GM20431 (cell line): ENCODE data around the gene LMBR1.
"Not testable (repeated sequence)": the region's sequence is repeated elsewhere in the genome, so short reads cannot be mapped to it uniquely, and the experiment has no call there.

Source experiments
- in situ Hi-C: fragments of 300-500 bp; cut with MseI, MboI; formaldehyde crosslinking; loops from one replicate; pipeline ENCODE4 v1.15.0; 2020; ENCODE audit warnings: low sequenced_read_pairs; ENCODE audit not compliant: unreplicated experiment

LMBR1 gene

DNA sequence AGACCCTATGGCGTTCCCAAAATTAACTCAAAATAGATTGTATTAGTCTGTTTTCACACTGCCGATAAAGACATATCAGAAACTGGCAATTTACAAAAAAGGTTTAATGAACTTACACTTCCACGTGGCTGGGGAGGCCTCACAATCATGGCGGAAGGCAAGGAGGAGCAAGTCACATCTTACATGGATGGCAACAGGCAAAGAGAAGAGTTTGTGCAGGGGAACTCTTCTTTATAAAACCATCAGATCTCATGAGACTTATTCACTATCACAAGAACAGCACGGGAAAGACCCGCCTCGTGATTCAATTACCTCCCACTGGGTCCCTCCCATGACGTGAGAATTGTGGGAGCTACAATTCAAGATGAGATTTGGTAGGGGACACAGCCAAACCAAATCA, 32.9 kb downstream of the LMBR1 start:
- in situ Hi-C loops = not testable (repeated sequence)

- in situ Hi-C loops = no loop called here
These were observed 34.5 kb downstream of the LMBR1 start for GRCh38 chr7:156858523-156858922.

DNA sequence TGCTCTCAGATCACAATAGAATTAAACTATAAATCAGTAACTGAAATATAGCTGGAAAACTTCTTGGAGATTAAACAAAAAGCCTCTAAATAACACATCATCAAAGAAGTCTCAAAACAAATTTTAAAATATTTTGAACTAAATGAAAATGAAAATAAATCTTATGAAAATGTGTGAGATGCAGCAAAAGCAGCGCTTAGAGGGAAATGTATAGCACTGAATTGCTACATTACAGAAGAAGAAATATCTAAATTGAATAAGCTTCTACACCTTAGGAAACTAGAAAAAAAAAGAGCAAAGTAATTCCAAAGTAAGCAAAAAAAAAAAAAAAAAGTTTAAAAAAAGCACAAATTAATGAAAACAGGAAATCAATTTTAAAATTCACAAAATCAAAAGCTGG, 35.2 kb downstream of the LMBR1 start:
- in situ Hi-C loops = no loop called here

GRCh38 chr7:156854654-156855053, 38.3 kb downstream of the LMBR1 start:
- in situ Hi-C loops = no loop called here

- in situ Hi-C loops = no loop called here
These were observed 44.0 kb downstream of the LMBR1 start for GRCh38 chr7:156848979-156849378.

GRCh38 chr7:156845379-156846101, 47.4 kb downstream of the LMBR1 start:
- in situ Hi-C loops = no loop called here

- in situ Hi-C loops = not testable (repeated sequence)
These were observed 49.4 kb downstream of the LMBR1 start for GRCh38 chr7:156843582-156843981.

DNA sequence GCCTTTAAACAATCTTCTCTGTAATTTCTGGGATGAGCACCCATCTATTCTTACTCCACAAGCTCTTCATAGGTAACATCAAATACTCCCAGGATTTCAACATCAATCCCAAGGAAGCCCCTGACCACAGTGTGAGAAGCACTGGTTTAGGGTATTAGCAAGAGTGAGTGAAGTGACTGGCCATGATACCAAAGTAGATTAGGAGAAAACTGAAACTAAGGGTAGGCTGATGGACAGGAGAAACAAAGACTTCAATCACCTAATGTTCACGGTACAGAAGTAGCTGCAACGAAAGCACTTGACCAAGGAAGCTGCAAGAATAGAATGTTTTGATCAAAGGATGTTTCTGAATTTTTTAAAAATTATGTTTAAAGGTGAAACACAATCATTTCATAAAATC, 49.8 kb downstream of the LMBR1 start:
- in situ Hi-C loops = no loop called here

GRCh38 chr7:156842740-156843140, 50.2 kb downstream of the LMBR1 start:
- in situ Hi-C loops = no loop called here

DNA sequence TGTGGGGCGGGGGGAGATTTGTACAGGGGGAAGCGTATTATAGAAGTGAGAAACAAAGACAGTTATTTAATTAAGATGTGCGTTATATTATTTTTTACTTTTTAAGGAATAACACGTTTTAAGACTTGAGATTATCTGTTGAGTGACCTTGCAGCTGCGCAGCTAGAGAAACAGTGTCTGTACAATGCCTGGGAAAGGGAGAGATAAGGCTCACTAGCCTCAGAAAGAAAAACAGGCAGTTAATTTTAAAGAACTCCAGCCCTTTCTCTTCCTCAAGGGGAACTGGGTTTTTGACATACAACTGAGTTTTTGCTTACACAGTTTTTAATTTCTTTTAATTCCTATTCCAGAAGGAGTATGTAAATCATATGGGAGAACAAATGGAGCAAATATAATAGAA, 50.7 kb downstream of the LMBR1 start:
- in situ Hi-C loops = no loop called here

DNA sequence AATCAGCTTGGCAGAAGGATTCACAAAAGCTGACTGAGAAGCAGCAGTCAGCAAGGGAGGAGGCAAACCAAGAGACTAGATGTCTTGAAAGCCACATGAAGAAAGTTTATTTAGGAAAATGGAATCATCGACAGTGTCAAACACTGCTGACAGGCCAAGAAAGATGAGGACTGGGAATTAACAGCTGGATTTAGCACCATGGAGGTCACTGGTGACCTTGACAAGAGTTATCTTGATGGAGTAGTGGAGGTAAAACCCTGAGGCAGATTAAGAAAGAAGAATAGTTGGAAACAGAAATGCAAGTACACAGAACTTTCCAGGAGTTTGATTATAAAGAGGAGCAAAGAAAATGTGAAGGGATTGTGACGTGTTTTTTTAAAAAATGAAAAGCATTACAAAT, 51.5 kb downstream of the LMBR1 start:
- in situ Hi-C loops = no loop called here

DNA sequence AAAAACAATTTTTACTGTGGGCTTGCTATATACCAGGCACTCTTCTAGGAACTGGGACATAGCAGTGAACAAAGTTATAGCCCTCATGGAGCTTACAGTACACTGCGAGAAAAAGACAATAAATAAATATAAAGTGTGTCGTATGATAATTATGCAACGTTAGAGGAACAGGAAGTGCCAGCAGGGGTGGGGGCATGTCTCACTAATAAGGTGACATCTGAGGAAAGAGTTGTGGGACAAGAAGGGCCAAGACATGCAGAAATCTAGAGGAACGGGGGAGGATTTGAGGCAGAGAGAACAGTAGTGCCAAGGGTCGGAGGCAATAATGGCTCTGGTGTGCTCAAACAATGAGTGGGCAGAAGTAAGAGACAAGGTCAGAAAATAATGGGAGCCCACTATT, 52.8 kb downstream of the LMBR1 start:
- in situ Hi-C loops = no loop called here

DNA sequence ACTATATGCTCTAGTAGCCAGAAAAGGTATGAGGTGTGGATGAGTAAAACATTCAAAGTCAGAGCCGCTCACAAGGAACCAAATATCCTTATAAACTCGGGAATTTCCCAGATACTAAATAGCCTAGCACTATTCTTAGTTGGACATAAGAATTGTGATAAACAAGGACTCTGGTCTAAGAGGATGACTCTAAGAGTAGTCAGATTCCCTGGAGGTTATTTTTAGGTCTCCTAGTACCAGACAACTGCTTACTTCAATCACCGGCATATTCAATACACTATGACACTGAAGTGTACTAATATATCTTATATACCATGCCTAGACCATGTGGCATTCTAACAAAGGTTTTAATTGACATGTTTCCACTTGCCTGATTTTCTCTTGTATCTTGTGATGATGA, 56.5 kb downstream of the LMBR1 start:
- in situ Hi-C loops = no loop called here

DNA sequence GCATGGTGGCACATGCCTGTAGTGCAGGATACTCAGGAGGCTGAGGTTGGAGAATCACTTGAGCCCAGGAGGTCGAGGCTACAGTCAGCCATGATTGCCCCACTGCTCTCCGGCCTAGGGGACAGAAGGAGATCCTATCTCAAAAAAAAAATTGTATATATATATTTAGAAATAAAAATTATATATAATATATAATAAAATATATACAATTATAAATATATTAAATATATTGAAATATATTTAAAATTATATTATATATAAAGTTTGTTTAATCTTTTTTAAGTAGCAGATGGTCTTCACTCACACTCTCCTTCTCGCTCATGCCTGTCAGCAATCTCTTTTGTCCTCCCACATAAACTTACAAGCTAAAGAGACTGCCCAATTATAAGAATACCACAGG, 58.5 kb downstream of the LMBR1 start:
- in situ Hi-C loops = no loop called here

- in situ Hi-C loops = no loop called here
These were observed 59.7 kb downstream of the LMBR1 start for GRCh38 chr7:156833312-156833711.

GRCh38 chr7:156832195-156832877, 60.6 kb downstream of the LMBR1 start:
- in situ Hi-C loops = no loop called here

GRCh38 chr7:156829669-156830336, 63.2 kb downstream of the LMBR1 start:
- in situ Hi-C loops = no loop called here

GRCh38 chr7:156827587-156828203, 65.3 kb downstream of the LMBR1 start:
- in situ Hi-C loops = no loop called here

- in situ Hi-C loops = loop anchor here (25.0 kb wide), 1 partner anchor 1011 kb away; the partner anchor contains the start of gene SHH
These were observed 69.5 kb downstream of the LMBR1 start for GRCh38 chr7:156823435-156823834.

GRCh38 chr7:156820445-156821063, 72.4 kb downstream of the LMBR1 start:
- in situ Hi-C loops = loop anchor here (25.0 kb wide), 1 partner anchor 1008 kb away; the partner anchor contains the start of gene SHH
